Caco-2 (cell line): Measurements from ENCODE around the gene OTOG. TPM values are rescaled to one million over a fixed set of nuclear protein-coding genes. Genes with fewer than 3 reads are reported as not detected.

Source experiments
- BruUV-seq: library from RNA; stranded (reverse); fragments of 400-500 nt; replicated peaks from 2 replicates; lab custom pipeline; 2021; lab: Mats Ljungman, UMichigan
- CTCF ChIA-PET: fragments of 300-600 bp; sonication (Branson Sonifier 250); formaldehyde crosslinking; loops from one replicate; lab custom pipeline; 2022; ENCODE audit warnings: antibody characterized with exemption; lab: Charles Lee
- POLR2A ChIA-PET: fragments of 300-600 bp; sonication (Branson Sonifier 250); formaldehyde crosslinking; loops from one replicate; lab custom pipeline; 2022; ENCODE audit warnings: antibody characterized with exemption; lab: Charles Lee
- DNase-seq, 2 experiments: peaks; one replicate each; pipeline versions ENCODE4 v3.0.0 to v3.0.0-alpha.2; 2020 to 2022
- H3K27me3 ChIP-seq: replicated peaks from 2 replicates; pipeline ENCODE4 v1.6.0; 2011; ENCODE audit warnings: low read length; ENCODE audit not compliant: control insufficient read depth, insufficient read depth
- H3K36me3 ChIP-seq: 2 replicates; pipeline ENCODE4 v1.5.1; 2011; ENCODE audit warnings: low read length; ENCODE audit not compliant: control insufficient read depth, insufficient read depth
- H3K4me1 ChIP-seq: fragments of 250-450 bp; sonication (Bioruptor Pico); 2 replicates; pipeline ENCODE4 v1.5.1; 2020; ENCODE audit warnings: mild to moderate bottlenecking
- H3K4me3 ChIP-seq: 2 replicates; pipeline ENCODE4 v1.5.1; 2011; ENCODE audit warnings: low read depth, mild to moderate bottlenecking, control low read depth, low read length
- H3K9me3 ChIP-seq: fragments of 250-450 bp; sonication (Bioruptor Pico); 2 replicates; pipeline ENCODE4 v1.5.1; 2020; ENCODE audit warnings: mild to moderate bottlenecking, moderate library complexity
- H3K27ac Mint-ChIP-seq: one replicate; pipeline ENCODE4 v1.8.0; 2022; ENCODE audit warnings: mixed read lengths; ENCODE audit not compliant: unreplicated experiment
- H3K27me3 Mint-ChIP-seq: one replicate; pipeline ENCODE4 v1.8.0; 2022; ENCODE audit warnings: mixed read lengths; ENCODE audit not compliant: insufficient read depth, unreplicated experiment
- H3K36me3 Mint-ChIP-seq: one replicate; pipeline ENCODE4 v1.8.0; 2022; ENCODE audit warnings: mild to moderate bottlenecking, mixed read lengths; ENCODE audit not compliant: insufficient read depth, unreplicated experiment
- H3K4me1 Mint-ChIP-seq: one replicate; pipeline ENCODE4 v1.8.0; 2022; ENCODE audit warnings: low read depth, mixed read lengths; ENCODE audit not compliant: unreplicated experiment
- H3K4me3 Mint-ChIP-seq: one replicate; pipeline ENCODE4 v1.8.0; 2022; ENCODE audit warnings: mild to moderate bottlenecking, moderate library complexity, mixed read lengths; ENCODE audit not compliant: unreplicated experiment
- H3K9me3 Mint-ChIP-seq: one replicate; pipeline ENCODE4 v1.8.0; 2022; ENCODE audit warnings: mixed read lengths; ENCODE audit not compliant: unreplicated experiment
- CTCF ChIP-seq, 2 experiments: fragments of 200-600 bp in 1 of 2; IDR thresholded peaks; 1 replicate in 1 of 2; 2 replicates in 1 of 2; pipeline versions ENCODE4 v1.5.1 to v1.8.0; 2011 to 2022; ENCODE audit warnings: antibody characterized with exemption in 1 of 2, control low read depth in 1 of 2, inconsistent platforms in 1 of 2, low read depth in 1 of 2, low read length in 1 of 2, mild to moderate bottlenecking in 1 of 2, moderate library complexity in 1 of 2; ENCODE audit not compliant: insufficient read depth in 1 of 2, severe bottlenecking in 1 of 2, unreplicated experiment in 1 of 2
- intact Hi-C: fragments of 100-400 bp; cut with micrococcal nuclease; formaldehyde crosslinking; loops from one replicate; pipeline ENCODE4 v1.10.0; 2022; ENCODE audit not compliant: unreplicated experiment
- total RNA-seq: library from RNA; stranded (reverse); gene quantifications from 2 replicates; pipeline ENCODE4 v1.2.3, GENCODE V29; 2022

Gene OTOG
- total RNA-seq, 1 experiment from 2014 or later: 0.95 TPM

GRCh38 chr11:17604201-17604914 is 57.3 kb downstream of the OTOG start:
- Histone ChIP-seq H3K36me3 (no peaks in the 10 kb centered on the region), H3K4me1 (no peaks in the 10 kb centered on the region), H3K4me3 (no peak overlapping the region), H3K9me3 (no peaks in the 10 kb centered on the region), H3K27me3 (no peaks in the 10 kb centered on the region; the same call in 1 of the 2 replicates)
- no peak overlapping the region for H3K4me3 Mint-ChIP-seq
- POLR2A ChIA-PET: no interaction called here
- H3K36me3 Mint-ChIP-seq: no peaks in the 10 kb centered on the region
- H3K27ac Mint-ChIP-seq: no peak overlapping the region
- CTCF ChIA-PET: no interaction called here
- H3K4me1 Mint-ChIP-seq: no peaks in the 10 kb centered on the region
- H3K9me3 Mint-ChIP-seq: no peaks in the 10 kb centered on the region
- H3K27me3 Mint-ChIP-seq: peaks cover 21% of the 10 kb centered on the region
- intact Hi-C loops: no loop called here
- TF ChIP-seq CTCF (IDR thresholded peaks at IDR 0.05; ENCODE audit: insufficient read depth in 1 of 2, low read depth in 1 of 2, low read length in 1 of 2, severe bottlenecking in 1 of 2, unreplicated experiment in 1 of 2): no peak
- BruUV-seq: no TSS peak
- no peak for DNase-seq

GRCh38 chr11:17604915-17605233 is 57.8 kb downstream of the OTOG start:
- BruUV-seq: no TSS peak
- intact Hi-C loops: no loop called here
- Histone ChIP-seq H3K27me3 (no peaks in the 10 kb centered on the region; the same call in 1 of the 2 replicates), H3K4me3 (no peak overlapping the region), H3K4me1 (no peaks in the 10 kb centered on the region), H3K36me3 (no peaks in the 10 kb centered on the region), H3K9me3 (no peaks in the 10 kb centered on the region)
- no peak overlapping the region for H3K4me3 Mint-ChIP-seq
- TF ChIP-seq CTCF (IDR thresholded peaks at IDR 0.05; ENCODE audit: insufficient read depth in 1 of 2, low read depth in 1 of 2, low read length in 1 of 2, severe bottlenecking in 1 of 2, unreplicated experiment in 1 of 2): no peak
- DNase-seq: no peak
- no peak overlapping the region for H3K27ac Mint-ChIP-seq
- ChIA-PET CTCF (no interaction called here), POLR2A (no interaction called here)
- no peaks in the 10 kb centered on the region for H3K36me3 Mint-ChIP-seq
- H3K27me3 Mint-ChIP-seq: peaks cover 21% of the 10 kb centered on the region
- H3K4me1 Mint-ChIP-seq: no peaks in the 10 kb centered on the region
- H3K9me3 Mint-ChIP-seq: no peaks in the 10 kb centered on the region

GRCh38 chr11:17605651-17606122 is 58.6 kb downstream of the OTOG start:
- Histone ChIP-seq H3K9me3 (no peaks in the 10 kb centered on the region), H3K4me3 (no peak overlapping the region), H3K27me3 (no peaks in the 10 kb centered on the region; the same call in 1 of the 2 replicates), H3K36me3 (no peaks in the 10 kb centered on the region), H3K4me1 (no peaks in the 10 kb centered on the region)
- POLR2A ChIA-PET: no interaction called here
- no peaks in the 10 kb centered on the region for H3K36me3 Mint-ChIP-seq
- BruUV-seq: no TSS peak
- H3K27ac Mint-ChIP-seq: no peak overlapping the region
- no peaks in the 10 kb centered on the region for H3K4me1 Mint-ChIP-seq
- H3K4me3 Mint-ChIP-seq: no peak overlapping the region
- no peak for TF ChIP-seq CTCF (IDR thresholded peaks at IDR 0.05; ENCODE audit: insufficient read depth in 1 of 2, low read depth in 1 of 2, low read length in 1 of 2, severe bottlenecking in 1 of 2, unreplicated experiment in 1 of 2)
- H3K9me3 Mint-ChIP-seq: no peaks in the 10 kb centered on the region
- no peak for DNase-seq
- H3K27me3 Mint-ChIP-seq: peaks cover 21% of the 10 kb centered on the region
- CTCF ChIA-PET: no interaction called here
- intact Hi-C loops: no loop called here
